Esophagus squamous epithelium (tissue), 4 donors: Measurements from ENCODE around the gene RAD54L.
"Not testable (repeated sequence)": the region's sequence is repeated elsewhere in the genome, so short reads cannot be mapped to it uniquely, and the experiment has no call there.

Source experiments
- POLR2A ChIP-seq, 4 donors: fragments of 450-650 bp; IDR thresholded peaks; one replicate each; pipeline ENCODE4 v1.6.1; 2017; ENCODE audit warnings: antibody characterized with exemption in 4 of 4, mild to moderate bottlenecking in 4 of 4, moderate library complexity in 3 of 4
- TF ChIP-seq, protein P1 (sequence below), 6 experiments: fragments of 450-650 bp in 4 of 6; fragments of 200-600 bp in 2 of 6; sonication (generic) in 2 of 6; IDR thresholded peaks; one replicate each; pipeline ENCODE4 v1.5.1; 2016 to 2019; ENCODE audit warnings: antibody characterized with exemption in 6 of 6, mild to moderate bottlenecking in 4 of 6, moderate library complexity in 4 of 6

DNA sequence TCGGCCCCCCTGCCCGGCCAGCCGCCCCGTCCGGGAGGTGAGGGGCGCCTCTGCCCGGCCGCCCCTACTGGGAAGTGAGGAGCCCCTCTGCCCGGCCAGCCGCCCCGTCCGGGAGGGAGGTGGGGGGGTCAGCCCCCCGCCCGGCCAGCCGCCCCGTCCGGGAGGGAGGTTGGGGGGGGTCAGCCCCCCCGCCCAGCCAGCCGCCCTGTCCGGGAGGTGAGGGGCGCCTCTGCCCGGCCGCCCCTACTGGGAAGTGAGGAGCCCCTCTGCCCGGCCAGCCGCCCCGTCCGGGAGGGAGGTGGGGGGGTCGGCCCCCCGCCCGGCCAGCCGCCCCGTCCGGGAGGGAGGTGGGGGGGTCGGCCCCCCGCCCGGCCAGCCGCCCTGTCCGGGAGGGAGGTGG lies 5.8 kb upstream of the RAD54L start:
- TF ChIP-seq, protein P1, sequence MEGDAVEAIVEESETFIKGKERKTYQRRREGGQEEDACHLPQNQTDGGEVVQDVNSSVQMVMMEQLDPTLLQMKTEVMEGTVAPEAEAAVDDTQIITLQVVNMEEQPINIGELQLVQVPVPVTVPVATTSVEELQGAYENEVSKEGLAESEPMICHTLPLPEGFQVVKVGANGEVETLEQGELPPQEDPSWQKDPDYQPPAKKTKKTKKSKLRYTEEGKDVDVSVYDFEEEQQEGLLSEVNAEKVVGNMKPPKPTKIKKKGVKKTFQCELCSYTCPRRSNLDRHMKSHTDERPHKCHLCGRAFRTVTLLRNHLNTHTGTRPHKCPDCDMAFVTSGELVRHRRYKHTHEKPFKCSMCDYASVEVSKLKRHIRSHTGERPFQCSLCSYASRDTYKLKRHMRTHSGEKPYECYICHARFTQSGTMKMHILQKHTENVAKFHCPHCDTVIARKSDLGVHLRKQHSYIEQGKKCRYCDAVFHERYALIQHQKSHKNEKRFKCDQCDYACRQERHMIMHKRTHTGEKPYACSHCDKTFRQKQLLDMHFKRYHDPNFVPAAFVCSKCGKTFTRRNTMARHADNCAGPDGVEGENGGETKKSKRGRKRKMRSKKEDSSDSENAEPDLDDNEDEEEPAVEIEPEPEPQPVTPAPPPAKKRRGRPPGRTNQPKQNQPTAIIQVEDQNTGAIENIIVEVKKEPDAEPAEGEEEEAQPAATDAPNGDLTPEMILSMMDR (IDR thresholded peaks at IDR 0.05) = not testable (repeated sequence)
- TF ChIP-seq POLR2A (IDR thresholded peaks at IDR 0.05) = not testable (repeated sequence)
